HCT116 (cell line): ENCODE results near the gene NAPB. TPM values are rescaled to one million over a fixed set of nuclear protein-coding genes. Genes with fewer than 3 reads are reported as not detected.

ENCODE experiments used
- ATAC-seq: fragments of 200-7000 bp; cut with Tn5 transposase; 2 replicates; pipeline ENCODE4 v1.9.1; 2020; ENCODE audit warnings: mild to moderate bottlenecking, moderate library complexity
- BruUV-seq: library from RNA; stranded (reverse); fragments of 400-500 nt; replicated peaks from 2 replicates; lab custom pipeline; 2021; lab: Mats Ljungman, UMichigan
- CTCF ChIA-PET: fragments of 300-600 bp; sonication (Branson Sonifier 250); formaldehyde crosslinking; loops from one replicate; lab custom pipeline; 2021; ENCODE audit warnings: antibody characterized with exemption; lab: Charles Lee
- POLR2A ChIA-PET: fragments of 300-600, 350-600 bp; sonication (Branson Sonifier 250); formaldehyde crosslinking; loops from one replicate; lab custom pipeline; 2021; ENCODE audit warnings: antibody characterized with exemption; lab: Charles Lee
- RAD21 ChIA-PET, 2 experiments: fragments of 300-600 bp; sonication (Branson Sonifier 250); formaldehyde crosslinking; loops; one replicate each; lab custom pipeline; 2023; ENCODE audit warnings: low total read pairs in 2 of 2; ENCODE audit not compliant: uncharacterized antibody in 2 of 2, unreplicated experiment in 2 of 2, low non-redundant PET in 1 of 2; lab: Charles Lee
- DNase-seq: peaks from one replicate; pipeline ENCODE4 v3.0.0-alpha.2; 2010; ENCODE audit warnings: low read depth, low spot score
- H2AFZ ChIP-seq: fragments of 200-600 bp; shearing (Covaris generic), sonication (generic); 2 replicates; pipeline ENCODE4 v1.6.1; 2017; ENCODE audit warnings: low read depth, mixed run types, mixed read lengths, antibody characterized with exemption, low read length; ENCODE audit not compliant: poor library complexity, severe bottlenecking
- H3K27ac ChIP-seq: 2 replicates; pipeline ENCODE4 v1.5.1; 2012; ENCODE audit warnings: low read depth, low read length
- H3K27me3 ChIP-seq: fragments of 200-600 bp; sonication (generic); 2 replicates; pipeline ENCODE4 v1.6.1; 2016; ENCODE audit warnings: mixed run types, low read length, mixed read lengths; ENCODE audit not compliant: insufficient read depth
- H3K36me3 ChIP-seq, 2 experiments: fragments of 200-500 bp in 1 of 2; fragments of 200-600 bp in 1 of 2; sonication (Bioruptor generic) in 1 of 2; sonication (generic) in 1 of 2; 2 replicates each; pipeline versions ENCODE4 v1.5.1 to v1.6.1; 2014 to 2016; ENCODE audit warnings: low read length in 2 of 2, inconsistent platforms in 1 of 2, mixed read lengths in 1 of 2, mixed run types in 1 of 2; ENCODE audit not compliant: insufficient read depth in 2 of 2, control insufficient read depth in 1 of 2
- H3K4me1 ChIP-seq, 2 experiments: fragments of 200-600 bp in 1 of 2; sonication (generic) in 1 of 2; 2 replicates each; pipeline versions ENCODE4 v1.5.1 to v1.6.1; 2012 to 2017; ENCODE audit warnings: low read length in 2 of 2, inconsistent platforms in 1 of 2, mild to moderate bottlenecking in 1 of 2, mixed read lengths in 1 of 2, mixed run types in 1 of 2, moderate library complexity in 1 of 2; ENCODE audit not compliant: insufficient read depth in 2 of 2, control insufficient read depth in 1 of 2
- H3K4me2 ChIP-seq: fragments of 200-600 bp; sonication (generic); 2 replicates; pipeline ENCODE4 v1.6.1; 2017; ENCODE audit warnings: mixed run types, low read length, mixed read lengths
- H3K4me3 ChIP-seq, 2 experiments: fragments of 200-600 bp in 1 of 2; sonication (generic) in 1 of 2; replicated peaks in 1 of 2; 2 replicates each; pipeline ENCODE4 v1.5.1; 2011 to 2016; ENCODE audit warnings: low read length in 2 of 2, control low read depth in 1 of 2, low read depth in 1 of 2, mild to moderate bottlenecking in 1 of 2, mixed read lengths in 1 of 2, mixed run types in 1 of 2
- H3K79me2 ChIP-seq: fragments of 200-600 bp; sonication (generic); 2 replicates; pipeline ENCODE4 v1.6.1; 2017; ENCODE audit warnings: mild to moderate bottlenecking, mixed run types, low read length, moderate library complexity, mixed read lengths; ENCODE audit not compliant: insufficient read depth
- H3K9ac ChIP-seq: fragments of 200-600 bp; sonication (generic); 2 replicates; pipeline ENCODE4 v1.6.1; 2016; ENCODE audit warnings: low read length, mixed read lengths
- H3K9me2 ChIP-seq: fragments of 200-600 bp; sonication (generic), shearing (Covaris generic); 2 replicates; pipeline ENCODE4 v1.6.1; 2017; ENCODE audit warnings: mixed run types, mild to moderate bottlenecking, moderate library complexity; ENCODE audit not compliant: insufficient read depth
- H3K9me3 ChIP-seq, 2 experiments: fragments of 200-500 bp in 1 of 2; fragments of 200-600 bp in 1 of 2; sonication (Bioruptor generic) in 1 of 2; sonication (generic) in 1 of 2; 2 replicates each; pipeline ENCODE4 v1.6.1; 2014 to 2017; ENCODE audit warnings: low read length in 2 of 2, mixed read lengths in 2 of 2, inconsistent platforms in 1 of 2, low read depth in 1 of 2, mild to moderate bottlenecking in 1 of 2, mixed run types in 1 of 2, moderate library complexity in 1 of 2; ENCODE audit not compliant: control insufficient read depth in 1 of 2, insufficient read depth in 1 of 2
- H4K20me1 ChIP-seq: fragments of 200-600 bp; sonication (generic), shearing (Covaris generic); 2 replicates; pipeline ENCODE4 v1.6.1; 2017; ENCODE audit warnings: mixed run types, mild to moderate bottlenecking, moderate library complexity; ENCODE audit not compliant: insufficient read depth
- CBX3 ChIP-seq: IDR thresholded peaks from 2 replicates; pipeline ENCODE4 v1.6.1; 2012; ENCODE audit warnings: low read depth
- CEBPB ChIP-seq: IDR thresholded peaks from 2 replicates; pipeline ENCODE4 v1.6.1; 2012; ENCODE audit warnings: low read depth
- EZH2phosphoT487 ChIP-seq: fragments of 200-600 bp; IDR thresholded peaks from 2 replicates; pipeline ENCODE4 v1.6.1; 2018; ENCODE audit warnings: antibody characterized with exemption, borderline replicate concordance
- FOSL1 ChIP-seq: IDR thresholded peaks from 2 replicates; pipeline ENCODE4 v1.6.1; 2012; ENCODE audit warnings: low read depth
- JUND ChIP-seq: IDR thresholded peaks from 2 replicates; pipeline ENCODE4 v1.6.1; 2012
- POLR2A ChIP-seq: IDR thresholded peaks from 2 replicates; pipeline ENCODE4 v1.7.0; 2011; ENCODE audit warnings: borderline replicate concordance; ENCODE audit not compliant: insufficient read depth, insufficient read length; ENCODE audit errors: extremely low read depth
- SP1 ChIP-seq: IDR thresholded peaks from 2 replicates; pipeline ENCODE4 v1.6.1; 2012; ENCODE audit warnings: low read depth
- SRF ChIP-seq: IDR thresholded peaks from 2 replicates; pipeline ENCODE4 v1.6.1; 2012; ENCODE audit warnings: low read depth
- intact Hi-C: fragments of 100-400 bp; cut with micrococcal nuclease; formaldehyde crosslinking; loops from 2 replicates; pipeline ENCODE4 v1.10.0; 2022
- total RNA-seq: library from RNA; stranded (reverse); gene quantifications from one replicate; pipeline ENCODE4 v1.2.1, GENCODE V29; 2021; ENCODE audit not compliant: unreplicated experiment
- TF ChIP-seq, protein P1 (sequence below): IDR thresholded peaks from 2 replicates; pipeline ENCODE4 v1.6.1; 2012
- TF ChIP-seq, protein P2 (sequence below): IDR thresholded peaks from 2 replicates; pipeline ENCODE4 v1.6.1; 2012; ENCODE audit warnings: low read depth

NAPB gene
- total RNA-seq, 1 experiment from 2014 or later = 7.9 TPM

DNA sequence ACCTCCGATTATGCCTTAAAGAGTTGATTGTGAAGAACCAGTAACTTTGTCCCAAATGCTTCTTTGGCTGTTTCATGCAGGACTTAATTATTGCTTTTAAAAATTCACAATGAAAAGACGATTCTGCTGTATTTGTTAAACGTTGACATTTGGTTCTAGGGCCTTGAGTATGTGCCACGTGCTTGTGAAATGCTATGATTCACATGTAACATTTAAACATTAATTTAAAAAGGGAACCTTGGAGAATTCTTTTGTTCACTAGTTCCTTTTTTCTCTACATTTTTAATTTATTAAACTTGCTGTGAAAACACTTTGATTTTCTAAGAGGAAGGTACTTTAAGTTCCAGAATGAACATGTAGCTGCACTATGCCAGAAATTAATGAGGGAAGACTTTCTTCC lies 49.8 kb downstream of the NAPB start:
- H3K79me2 ChIP-seq = peaks cover 20% of the 10 kb centered on the region
- peaks cover 0 to 5% of the 10 kb centered on the region in 2 experiments; a peak in 1 of 4 replicates for H3K4me1 ChIP-seq
- no peak overlapping the region for H2AFZ ChIP-seq
- no peaks in the 10 kb centered on the region for H3K9me3 ChIP-seq
- no peak overlapping the region for H3K27ac ChIP-seq
- ChIA-PET POLR2A (no interaction called here), CTCF (no interaction called here), RAD21 (no interaction called here)
- H3K9me2 ChIP-seq = no peaks in the 10 kb centered on the region
- ATAC-seq (no peak), DNase-seq (no peak)
- H4K20me1 ChIP-seq = no peaks in the 10 kb centered on the region; the same call in 1 of the 2 replicates
- TF ChIP-seq, protein P1, sequence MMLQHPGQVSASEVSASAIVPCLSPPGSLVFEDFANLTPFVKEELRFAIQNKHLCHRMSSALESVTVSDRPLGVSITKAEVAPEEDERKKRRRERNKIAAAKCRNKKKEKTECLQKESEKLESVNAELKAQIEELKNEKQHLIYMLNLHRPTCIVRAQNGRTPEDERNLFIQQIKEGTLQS = no peak
- TF ChIP-seq SRF (no peak), CBX3 (no peak), FOSL1 (no peak), JUND (no peak), SP1 (no peak), CEBPB (no peak), POLR2A (no peak), EZH2phosphoT487 (no peak)
- TF ChIP-seq, protein P2, sequence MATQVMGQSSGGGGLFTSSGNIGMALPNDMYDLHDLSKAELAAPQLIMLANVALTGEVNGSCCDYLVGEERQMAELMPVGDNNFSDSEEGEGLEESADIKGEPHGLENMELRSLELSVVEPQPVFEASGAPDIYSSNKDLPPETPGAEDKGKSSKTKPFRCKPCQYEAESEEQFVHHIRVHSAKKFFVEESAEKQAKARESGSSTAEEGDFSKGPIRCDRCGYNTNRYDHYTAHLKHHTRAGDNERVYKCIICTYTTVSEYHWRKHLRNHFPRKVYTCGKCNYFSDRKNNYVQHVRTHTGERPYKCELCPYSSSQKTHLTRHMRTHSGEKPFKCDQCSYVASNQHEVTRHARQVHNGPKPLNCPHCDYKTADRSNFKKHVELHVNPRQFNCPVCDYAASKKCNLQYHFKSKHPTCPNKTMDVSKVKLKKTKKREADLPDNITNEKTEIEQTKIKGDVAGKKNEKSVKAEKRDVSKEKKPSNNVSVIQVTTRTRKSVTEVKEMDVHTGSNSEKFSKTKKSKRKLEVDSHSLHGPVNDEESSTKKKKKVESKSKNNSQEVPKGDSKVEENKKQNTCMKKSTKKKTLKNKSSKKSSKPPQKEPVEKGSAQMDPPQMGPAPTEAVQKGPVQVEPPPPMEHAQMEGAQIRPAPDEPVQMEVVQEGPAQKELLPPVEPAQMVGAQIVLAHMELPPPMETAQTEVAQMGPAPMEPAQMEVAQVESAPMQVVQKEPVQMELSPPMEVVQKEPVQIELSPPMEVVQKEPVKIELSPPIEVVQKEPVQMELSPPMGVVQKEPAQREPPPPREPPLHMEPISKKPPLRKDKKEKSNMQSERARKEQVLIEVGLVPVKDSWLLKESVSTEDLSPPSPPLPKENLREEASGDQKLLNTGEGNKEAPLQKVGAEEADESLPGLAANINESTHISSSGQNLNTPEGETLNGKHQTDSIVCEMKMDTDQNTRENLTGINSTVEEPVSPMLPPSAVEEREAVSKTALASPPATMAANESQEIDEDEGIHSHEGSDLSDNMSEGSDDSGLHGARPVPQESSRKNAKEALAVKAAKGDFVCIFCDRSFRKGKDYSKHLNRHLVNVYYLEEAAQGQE = no peak
- no TSS peak for BruUV-seq
- no peak overlapping the region for H3K4me3 ChIP-seq
- H3K9ac ChIP-seq = no peak overlapping the region
- no peak overlapping the region for H3K4me2 ChIP-seq
- no peaks in the 10 kb centered on the region for H3K27me3 ChIP-seq
- intact Hi-C loops = no loop called here
- H3K36me3 ChIP-seq = peaks cover 32 to 46% of the 10 kb centered on the region in 2 experiments; a peak in 3 of 4 replicates
